HL-60/S4 (cell line): ENCODE results near the gene CARS1.
"Not testable (repeated sequence)": the region's sequence is repeated elsewhere in the genome, so short reads cannot be mapped to it uniquely, and the experiment has no call there.

Experiments used
- in situ Hi-C: fragments of 300-500 bp; cut with MboI; formaldehyde crosslinking; loops from 2 replicates; pipeline ENCODE4 v1.14.3; 2022; ENCODE audit warnings: low sequenced_read_pairs

The CARS1 gene

GRCh38 chr11:3063876-3064275 lies 6.7 kb upstream of the CARS1 start:
- in situ Hi-C loops: not testable (repeated sequence)

GRCh38 chr11:3063432-3063831 lies 6.2 kb upstream of the CARS1 start:
- in situ Hi-C loops: not testable (repeated sequence)

- in situ Hi-C loops: no loop called here
Observed at GRCh38 chr11:3060436-3061025, 3.3 kb upstream of the CARS1 start.

- in situ Hi-C loops: no loop called here
Observed at GRCh38 chr11:3058753-3059664, 1.8 kb upstream of the CARS1 start.

GRCh38 chr11:3056296-3057068 lies 741 bp downstream of the CARS1 start:
- in situ Hi-C loops: no loop called here

- in situ Hi-C loops: no loop called here
Observed at GRCh38 chr11:3055891-3056290, 1.3 kb downstream of the CARS1 start.

GRCh38 chr11:3052567-3052966 lies 4.7 kb downstream of the CARS1 start:
- in situ Hi-C loops: no loop called here

- in situ Hi-C loops: no loop called here
Observed at GRCh38 chr11:3052109-3052479, 5.1 kb downstream of the CARS1 start.

GRCh38 chr11:3051196-3052108 lies 5.8 kb downstream of the CARS1 start:
- in situ Hi-C loops: no loop called here

GRCh38 chr11:3050386-3051195 lies 6.6 kb downstream of the CARS1 start:
- in situ Hi-C loops: no loop called here

- in situ Hi-C loops: no loop called here
Observed at GRCh38 chr11:3049430-3050243, 7.6 kb downstream of the CARS1 start.

GRCh38 chr11:3047637-3048036 lies 9.6 kb downstream of the CARS1 start:
- in situ Hi-C loops: no loop called here

- in situ Hi-C loops: no loop called here
Observed at GRCh38 chr11:3046641-3047040, 10.6 kb downstream of the CARS1 start.

GRCh38 chr11:3046190-3046589 lies 11.0 kb downstream of the CARS1 start:
- in situ Hi-C loops: no loop called here

GRCh38 chr11:3044915-3045314 lies 12.3 kb downstream of the CARS1 start:
- in situ Hi-C loops: no loop called here

GRCh38 chr11:3044004-3044403 lies 13.2 kb downstream of the CARS1 start:
- in situ Hi-C loops: no loop called here

- in situ Hi-C loops: no loop called here
Observed at GRCh38 chr11:3043315-3043871, 13.8 kb downstream of the CARS1 start.

GRCh38 chr11:3042496-3043314 lies 14.5 kb downstream of the CARS1 start:
- in situ Hi-C loops: no loop called here
